ENCODE data around the gene COQ2. TPM values are rescaled to one million over a fixed set of nuclear protein-coding genes. Genes with fewer than 3 reads are reported as not detected.

The COQ2 gene
- total RNA-seq, 1 experiment from 2014 or later = 27.8 TPM

- TF ChIP-seq CTCF (IDR thresholded peaks at IDR 0.05; ENCODE audit: unreplicated experiment) = no peak
- no peaks in the 10 kb centered on the region for H3K27me3 Mint-ChIP-seq (ENCODE audit: insufficient read depth, unreplicated experiment)
- H3K9me3 Mint-ChIP-seq (ENCODE audit: unreplicated experiment) = no peaks in the 10 kb centered on the region
- intact Hi-C loops (cut with micrococcal nuclease) = no loop called here
- no peak overlapping the region for H3K27ac Mint-ChIP-seq (ENCODE audit: low read depth, unreplicated experiment)
- no peak overlapping the region for H3K4me3 Mint-ChIP-seq (ENCODE audit: unreplicated experiment)
- ChIA-PET CTCF (interaction anchor here (0.6 kb wide), 1 partner anchor 517 kb away, joined by 3 read pairs; no protein-coding TSS in a partner anchor), POLR2A (interaction anchor here (1.2 kb wide), 1 partner anchor 123 kb away, joined by 3 read pairs; no protein-coding TSS in a partner anchor)
- peaks cover 11% of the 10 kb centered on the region for H3K36me3 Mint-ChIP-seq (ENCODE audit: insufficient read depth, unreplicated experiment)
- H3K4me1 Mint-ChIP-seq (ENCODE audit: insufficient read depth, unreplicated experiment) = peaks cover 5% of the 10 kb centered on the region
- no TSS peak for BruUV-seq (replicated peaks)
- DNase-seq (ENCODE audit: unreplicated experiment) = no peak
These were observed 30.8 kb upstream of the COQ2 start for GRCh38 chr4:83315341-83315870.

DNA sequence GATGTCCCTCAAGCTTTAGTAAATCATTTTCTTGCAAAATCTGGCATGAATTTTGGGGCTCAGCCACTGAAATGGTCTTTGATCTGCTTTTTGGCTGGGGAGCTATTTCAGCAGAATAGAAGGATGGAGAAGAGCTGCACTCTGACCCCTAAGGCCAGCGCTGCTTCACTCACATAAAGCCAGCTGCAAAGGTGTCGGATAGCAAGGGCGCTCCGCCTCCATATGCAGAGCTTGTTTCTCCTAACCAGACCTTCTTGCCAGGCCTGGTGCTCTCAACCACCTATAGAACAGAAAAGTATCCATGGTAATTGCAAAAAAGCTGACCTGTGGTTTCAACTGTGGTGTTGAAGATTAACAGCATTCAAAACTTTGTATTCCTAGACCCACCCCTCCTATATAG is 24.1 kb upstream of the COQ2 start:
- POLR2A ChIA-PET = interaction anchor here (0.6 to 1.1 kb wide), 2 partner anchors 9 to 147 kb away, joined by 4 to 5 read pairs; partner anchors contain the start of genes HELQ and MRPS18C
- Mint-ChIP-seq H3K9me3 (ENCODE audit: unreplicated experiment) (no peaks in the 10 kb centered on the region), H3K4me1 (ENCODE audit: insufficient read depth, unreplicated experiment) (peaks cover 7% of the 10 kb centered on the region), H3K36me3 (ENCODE audit: insufficient read depth, unreplicated experiment) (peaks cover 15% of the 10 kb centered on the region), H3K27ac (ENCODE audit: low read depth, unreplicated experiment) (no peak overlapping the region), H3K4me3 (ENCODE audit: unreplicated experiment) (no peak overlapping the region), H3K27me3 (ENCODE audit: insufficient read depth, unreplicated experiment) (no peaks in the 10 kb centered on the region)
- intact Hi-C loops (cut with micrococcal nuclease) = no loop called here
- no peak for DNase-seq (ENCODE audit: unreplicated experiment)
- CTCF ChIA-PET = interaction anchor here (0.5 to 1.6 kb wide), 2 partner anchors 234 to 237 kb away, joined by 3 to 4 read pairs; no protein-coding TSS in a partner anchor
- BruUV-seq (replicated peaks) = no TSS peak
- no peak for TF ChIP-seq CTCF (IDR thresholded peaks at IDR 0.05; ENCODE audit: unreplicated experiment)

DNA sequence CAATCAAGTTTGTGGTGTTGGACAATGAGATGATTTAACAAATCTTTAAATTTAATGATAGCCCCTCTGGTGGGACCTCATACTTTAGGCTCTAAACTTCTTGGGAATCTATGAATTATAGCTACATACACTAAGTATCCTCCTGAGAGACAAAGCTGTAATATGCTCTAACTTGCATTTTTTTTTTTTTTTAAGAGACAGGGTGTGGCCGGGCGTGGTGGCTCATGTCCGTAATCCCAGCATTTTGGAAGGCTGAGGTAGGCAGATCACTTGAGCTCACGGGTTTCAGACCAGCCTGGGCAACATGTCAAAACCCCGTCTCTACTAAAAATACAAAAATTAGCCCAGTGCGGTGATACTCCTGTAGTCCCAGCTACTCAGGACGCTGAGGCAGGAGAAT is 23.3 kb upstream of the COQ2 start:
- Mint-ChIP-seq H3K9me3 (ENCODE audit: unreplicated experiment) (no peaks in the 10 kb centered on the region), H3K4me3 (ENCODE audit: unreplicated experiment) (no peak overlapping the region), H3K27me3 (ENCODE audit: insufficient read depth, unreplicated experiment) (no peaks in the 10 kb centered on the region), H3K27ac (ENCODE audit: low read depth, unreplicated experiment) (no peak overlapping the region), H3K4me1 (ENCODE audit: insufficient read depth, unreplicated experiment) (peaks cover 7% of the 10 kb centered on the region), H3K36me3 (ENCODE audit: insufficient read depth, unreplicated experiment) (peaks cover 15% of the 10 kb centered on the region)
- intact Hi-C loops (cut with micrococcal nuclease) = no loop called here
- BruUV-seq (replicated peaks) = no TSS peak
- ChIA-PET POLR2A (interaction anchor here (0.6 kb wide), 1 partner anchor 23 kb away, joined by 5 read pairs; the partner anchor contains the start of gene COQ2), CTCF (interaction anchor here (0.5 to 1.6 kb wide), 2 partner anchors 234 to 236 kb away, joined by 3 to 4 read pairs; no protein-coding TSS in a partner anchor)
- no peak for TF ChIP-seq CTCF (IDR thresholded peaks at IDR 0.05; ENCODE audit: unreplicated experiment)
- no peak for DNase-seq (ENCODE audit: unreplicated experiment)

DNA sequence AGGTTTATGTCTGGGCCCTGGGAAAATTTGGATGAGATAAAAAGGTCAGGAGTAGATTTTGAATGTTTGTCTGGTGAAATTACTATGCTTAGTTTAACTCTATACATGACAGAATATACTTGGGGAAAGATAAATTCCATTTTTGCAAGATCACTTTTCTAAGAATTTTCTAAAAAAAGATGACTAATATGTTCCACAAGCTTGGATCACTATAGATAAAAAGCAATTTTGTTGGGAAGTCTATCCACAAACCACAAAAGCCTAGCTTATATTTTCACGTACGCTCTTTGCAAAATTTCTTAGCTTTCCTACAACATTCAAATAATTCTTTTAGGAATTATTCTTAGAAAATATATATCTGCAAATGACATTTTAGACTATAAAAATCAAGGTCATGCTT is 20.6 kb upstream of the COQ2 start:
- H3K4me1 Mint-ChIP-seq (ENCODE audit: insufficient read depth, unreplicated experiment) = peaks cover 7% of the 10 kb centered on the region
- H3K4me3 Mint-ChIP-seq (ENCODE audit: unreplicated experiment) = no peak overlapping the region
- no peaks in the 10 kb centered on the region for H3K9me3 Mint-ChIP-seq (ENCODE audit: unreplicated experiment)
- no peak for TF ChIP-seq CTCF (IDR thresholded peaks at IDR 0.05; ENCODE audit: unreplicated experiment)
- no peak for DNase-seq (ENCODE audit: unreplicated experiment)
- no peak overlapping the region for H3K27ac Mint-ChIP-seq (ENCODE audit: low read depth, unreplicated experiment)
- BruUV-seq (replicated peaks) = no TSS peak
- intact Hi-C loops (cut with micrococcal nuclease) = no loop called here
- peaks cover 10% of the 10 kb centered on the region for H3K36me3 Mint-ChIP-seq (ENCODE audit: insufficient read depth, unreplicated experiment)
- H3K27me3 Mint-ChIP-seq (ENCODE audit: insufficient read depth, unreplicated experiment) = no peaks in the 10 kb centered on the region
- ChIA-PET CTCF (no interaction called here), POLR2A (interaction anchor here (0.6 to 0.8 kb wide), 2 partner anchors 86 to 292 kb away, joined by 3 to 5 read pairs; no protein-coding TSS in a partner anchor)
